C1 segment of cervical spinal cord (tissue), 14 donors: Measurements from ENCODE around the gene ANP32D.
"Not testable (repeated sequence)": the region's sequence is repeated elsewhere in the genome, so short reads cannot be mapped to it uniquely, and the experiment has no call there.

ENCODE experiments used
- DNase-seq, 14 donors: peaks; one replicate each; lab custom pipeline; 2025; lab: John Stamatoyannopoulos, UW

ANP32D gene

DNA sequence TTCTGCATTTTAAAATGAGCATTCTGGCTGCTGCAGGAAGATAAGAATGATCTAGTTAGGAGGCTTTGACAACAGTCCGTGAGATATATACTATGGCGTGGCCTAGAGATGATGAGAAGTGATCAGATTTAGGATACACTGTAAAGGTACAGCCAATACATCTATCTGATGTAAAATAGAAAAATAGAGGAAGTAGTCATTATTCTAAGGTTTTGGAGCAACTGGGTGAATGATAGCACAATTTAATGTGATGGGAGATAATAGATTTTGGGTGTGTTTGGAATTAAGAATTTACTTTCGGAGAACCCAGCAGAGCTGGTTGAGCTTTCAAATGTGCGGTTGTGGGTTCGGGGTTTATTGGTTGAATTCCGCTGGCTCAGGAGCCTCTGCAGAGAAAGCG, at the start of gene ANP32D:
Gene ANP32D, plus strand, starts transcription at position 301 of the 400 bp plus-strand sequence. CDS start 106 bp downstream, outside the sequence.
- no peak for DNase-seq

DNA sequence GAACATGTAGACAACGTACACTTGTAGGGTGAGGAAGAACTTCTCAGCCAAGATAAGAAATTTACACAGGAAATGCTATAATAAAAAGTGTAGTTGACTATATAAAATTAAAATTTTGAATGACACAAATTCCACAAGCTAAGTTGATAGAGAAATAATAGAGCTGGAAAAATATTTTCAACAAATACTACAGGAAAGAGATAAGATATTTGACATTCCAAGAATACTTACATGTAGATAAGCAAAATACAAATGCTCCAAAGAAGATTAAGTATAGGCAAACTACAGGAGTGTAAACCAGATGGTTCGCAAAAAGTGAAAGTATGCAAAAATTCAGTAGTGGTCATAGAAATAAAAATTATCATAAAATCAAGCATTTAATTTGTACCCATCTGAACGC, 49.2 kb upstream of the ANP32D start:
- no peak for DNase-seq

DNA sequence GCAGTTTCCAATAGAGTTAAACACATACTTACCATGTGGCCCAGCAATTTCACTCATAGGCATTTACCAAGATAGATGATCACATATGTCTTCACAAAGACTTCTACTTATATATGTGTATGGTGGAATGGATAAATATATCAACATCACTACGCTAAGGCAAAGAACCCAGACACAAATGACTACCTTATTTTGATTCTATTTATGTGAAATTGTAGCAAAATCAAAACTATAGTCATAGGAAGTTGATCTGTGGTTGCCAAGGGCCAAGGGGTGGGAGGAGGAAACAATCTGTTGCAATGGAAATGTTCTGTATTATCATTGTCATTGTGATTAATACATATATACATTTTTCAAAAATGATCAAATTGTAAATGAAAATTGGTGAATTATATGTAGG, 47.7 kb upstream of the ANP32D start:
- DNase-seq: no peak

- not testable (repeated sequence) for DNase-seq
Measured at GRCh38 chr12:48434016-48434415, 38.3 kb upstream of the ANP32D start.

DNA sequence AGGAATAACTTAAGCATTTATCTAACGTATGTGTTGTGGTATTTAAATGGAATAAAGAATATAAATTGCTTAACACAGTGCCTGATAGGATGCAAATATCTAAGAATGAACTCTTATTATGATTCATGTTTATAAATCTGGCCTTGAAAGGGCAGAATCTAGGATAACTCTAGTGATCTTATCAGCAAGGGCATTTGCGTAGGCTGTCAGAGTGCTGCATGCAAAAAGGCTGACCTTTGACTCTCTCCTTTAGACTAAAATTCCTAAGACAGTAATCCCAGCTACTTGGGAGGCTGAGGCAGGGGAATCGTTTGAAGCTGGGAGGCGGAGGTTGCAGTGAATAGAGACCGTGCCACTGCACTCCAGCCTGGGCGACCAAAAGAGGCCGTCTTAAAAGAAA, 31.3 kb upstream of the ANP32D start:
- DNase-seq: no peak

DNA sequence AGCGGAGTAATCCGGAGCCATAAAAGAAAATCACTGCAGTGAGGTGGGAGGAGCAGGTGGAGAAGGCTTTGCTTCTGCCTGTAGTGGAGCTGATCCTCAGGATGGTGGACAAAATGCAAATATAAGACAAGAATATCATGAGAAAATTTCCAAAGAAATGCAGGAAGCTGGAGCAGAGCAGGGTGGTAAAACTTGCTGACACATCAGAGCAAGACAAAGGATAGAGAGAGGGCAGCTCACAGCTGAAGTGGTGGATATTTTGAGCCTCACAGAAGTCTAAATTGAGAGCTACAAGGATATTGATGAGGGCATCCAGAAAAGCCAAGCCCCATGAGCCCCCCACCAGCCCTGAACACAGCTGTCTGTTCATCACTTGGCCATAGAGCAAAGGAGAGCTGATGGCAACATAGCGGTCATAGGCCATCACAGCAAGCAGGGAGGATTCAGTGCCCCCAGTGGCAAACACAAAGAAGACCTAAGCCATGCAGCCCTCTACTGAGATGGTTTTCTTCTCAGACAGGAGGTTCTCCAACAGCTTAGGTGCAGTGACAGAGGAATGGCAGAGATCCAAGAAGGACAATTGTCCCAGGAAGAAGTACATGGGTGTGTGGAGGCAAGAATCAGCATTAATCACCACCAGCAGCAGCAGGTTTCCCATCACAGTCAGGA, 30.0 kb upstream of the ANP32D start:
- DNase-seq: no peak

DNA sequence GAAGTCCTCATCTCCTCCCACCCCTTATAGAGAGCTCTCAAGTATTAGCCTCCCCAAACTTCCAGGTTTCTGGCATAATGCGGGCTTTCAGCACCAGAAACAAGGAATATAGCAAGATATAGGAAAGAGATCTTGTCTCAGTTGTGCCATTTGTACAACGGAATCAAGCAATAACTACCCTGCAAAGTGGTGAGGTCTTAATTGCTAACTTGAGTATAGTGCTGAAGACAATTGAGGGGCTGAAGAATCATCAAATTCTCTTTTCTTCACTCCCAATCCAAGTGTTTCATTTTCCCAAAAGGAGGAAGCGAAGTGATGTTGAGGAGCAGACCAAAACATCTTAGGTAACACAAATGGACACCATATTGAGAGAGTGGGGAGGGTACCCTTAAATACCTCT, 26.8 kb upstream of the ANP32D start:
- no peak for DNase-seq

GRCh38 chr12:48446161-48446776, 26.1 kb upstream of the ANP32D start:
- DNase-seq: no peak

- no peak for DNase-seq
Measured at GRCh38 chr12:48447755-48448154, 24.6 kb upstream of the ANP32D start.

DNA sequence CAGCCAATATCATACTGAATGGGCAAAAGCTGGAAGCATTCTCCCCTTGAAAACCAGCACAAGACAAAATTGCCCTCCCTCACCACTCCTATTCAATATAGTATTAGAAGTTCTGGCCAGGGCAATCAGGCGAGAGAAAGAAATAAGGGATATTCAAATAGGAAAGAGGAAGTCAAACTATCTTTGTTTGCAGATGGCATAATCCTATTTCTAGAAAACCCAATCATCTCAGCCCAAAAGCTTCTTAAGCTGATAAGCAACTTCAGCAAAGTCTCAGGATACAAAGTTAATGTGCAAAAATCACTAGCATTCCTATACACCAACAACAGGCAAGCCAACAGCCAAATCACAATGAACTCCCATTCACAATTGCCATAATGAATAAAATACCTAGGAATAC, 21.0 kb upstream of the ANP32D start:
- no peak for DNase-seq

DNA sequence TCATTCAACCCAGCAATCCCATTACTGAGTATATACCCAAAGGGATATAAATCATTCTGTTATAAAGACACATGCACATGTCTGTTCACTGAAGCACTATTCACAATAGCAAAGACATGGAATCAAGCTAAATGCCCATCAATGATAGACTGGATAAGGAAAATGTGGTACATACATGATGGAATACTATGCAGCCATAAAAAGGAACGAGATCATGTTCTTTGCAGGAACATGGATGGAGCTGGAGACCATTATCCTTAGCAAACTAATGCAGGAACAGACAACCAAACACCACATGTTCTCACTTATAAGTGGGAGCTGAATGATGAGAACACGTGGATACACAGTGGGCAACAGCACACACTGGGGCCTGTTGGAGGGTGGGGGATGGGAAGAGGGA, 19.4 kb upstream of the ANP32D start:
- DNase-seq: not testable (repeated sequence)

DNA sequence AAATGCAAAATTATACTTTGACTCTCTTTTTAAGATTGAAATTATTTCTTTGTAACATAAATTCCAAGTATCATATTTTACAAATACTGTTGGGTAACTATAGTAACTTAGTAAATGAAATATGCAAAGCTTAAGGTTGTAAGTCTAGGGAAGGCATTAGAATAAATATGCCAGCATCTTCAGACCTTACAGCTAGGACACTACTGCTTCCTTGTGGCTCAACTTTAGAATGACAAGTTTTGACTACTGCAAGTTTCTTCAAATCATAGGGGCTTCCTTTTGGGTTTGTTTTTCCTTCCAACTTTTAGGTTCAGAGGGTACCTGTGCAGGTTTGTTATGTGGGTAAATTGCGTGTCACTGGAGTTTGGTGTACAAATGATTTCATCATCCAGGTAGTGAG, 17.7 kb upstream of the ANP32D start:
- no peak for DNase-seq

DNA sequence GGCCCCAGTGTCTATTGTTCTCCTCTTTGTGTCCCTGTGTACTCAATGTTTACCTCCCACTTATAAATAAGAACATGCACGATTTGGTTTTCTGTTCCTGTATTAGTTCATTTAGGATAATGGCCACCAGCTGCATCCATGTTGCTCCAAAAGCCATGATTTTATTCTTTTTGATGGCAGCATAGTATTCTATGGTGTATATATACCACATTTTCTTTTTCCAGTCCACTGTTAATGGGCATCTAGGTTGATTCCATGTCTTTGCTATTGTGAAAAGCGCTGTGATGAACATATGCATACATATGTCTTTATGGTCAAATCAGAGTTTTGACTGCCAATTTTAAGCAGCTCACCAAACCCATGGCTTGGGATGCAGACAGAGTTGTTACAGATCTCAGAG, 17.2 kb upstream of the ANP32D start:
- no peak for DNase-seq

DNA sequence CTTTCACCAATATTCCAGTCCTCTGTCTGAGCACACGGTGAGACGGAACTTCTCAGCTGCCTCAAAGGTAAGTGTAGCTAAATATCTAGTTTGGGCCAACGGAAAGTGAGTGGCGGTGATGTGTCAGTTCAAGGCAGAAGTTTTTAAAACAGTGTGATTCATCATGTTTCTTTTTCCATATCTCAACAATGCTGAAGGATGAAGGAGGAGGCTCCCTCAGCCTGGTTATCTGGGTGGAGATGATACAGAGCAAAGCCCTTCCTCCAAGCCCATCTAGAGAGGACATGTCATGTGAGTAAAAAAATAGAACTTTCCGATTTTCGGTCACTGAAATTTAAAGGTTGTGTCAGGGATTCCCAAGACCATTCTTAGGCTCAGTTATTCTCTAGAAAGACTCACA, 13.1 kb upstream of the ANP32D start:
- DNase-seq: no peak

GRCh38 chr12:48469027-48469426, 3.3 kb upstream of the ANP32D start:
- DNase-seq: not testable (repeated sequence)

GRCh38 chr12:48473061-48473460, 702 bp downstream of the ANP32D start:
- DNase-seq: no peak

- not testable (repeated sequence) for DNase-seq
Measured at GRCh38 chr12:48474497-48474896, 2.1 kb downstream of the ANP32D start.

- no peak for DNase-seq
Measured at GRCh38 chr12:48482198-48482597, 9.8 kb downstream of the ANP32D start, which contains the start of gene C12orf54. TSS of gene C12orf54 (plus strand) at chr12:48482498. CDS start at chr12:48483297, 799 bp downstream.

DNA sequence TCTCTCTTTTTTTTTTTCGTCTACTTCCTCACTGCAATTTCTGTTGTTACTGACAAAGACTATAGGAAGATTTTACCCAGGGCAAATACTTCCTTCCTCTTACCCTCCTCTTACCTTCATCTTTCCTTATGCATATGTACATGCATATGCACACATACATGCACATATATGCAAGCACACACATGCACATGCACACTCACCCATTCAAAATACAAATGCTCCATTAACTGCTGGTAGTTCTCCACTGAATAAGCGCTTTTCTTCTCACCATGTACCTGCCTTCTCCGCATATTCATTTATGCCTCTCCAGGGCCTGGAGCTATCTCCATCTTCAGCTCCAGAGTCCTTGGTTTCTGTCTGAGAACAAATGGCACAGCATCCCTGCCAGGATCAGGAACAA, 10.6 kb downstream of the ANP32D start:
- no peak for DNase-seq

GRCh38 chr12:48486261-48486660, 13.9 kb downstream of the ANP32D start:
- DNase-seq: no peak

GRCh38 chr12:48486679-48487078, 14.3 kb downstream of the ANP32D start:
- no peak for DNase-seq

GRCh38 chr12:48489012-48489411, 16.7 kb downstream of the ANP32D start:
- no peak for DNase-seq

GRCh38 chr12:48489456-48489855, 17.1 kb downstream of the ANP32D start:
- not testable (repeated sequence) for DNase-seq
